BJ (cell line): ENCODE measurements around the gene RERE. TPM values are rescaled to one million over a fixed set of nuclear protein-coding genes. Genes with fewer than 3 reads are reported as not detected.
"Not testable (repeated sequence)": the region's sequence is repeated elsewhere in the genome, so short reads cannot be mapped to it uniquely, and the experiment has no call there.

Experiments used
- CTCF ChIA-PET: fragments of 350-600 bp; formaldehyde crosslinking; extraction: SDS; loops from one replicate; lab custom pipeline; 2021; ENCODE audit warnings: antibody characterized with exemption, inconsistent platforms; lab: Yijun Ruan, JAX
- POLR2A ChIA-PET: fragments of 300-600 bp; sonication (Branson Sonifier 250); formaldehyde crosslinking; extraction: SDS; loops from one replicate; lab custom pipeline; 2021; ENCODE audit warnings: antibody characterized with exemption; lab: Charles Lee
- DNase-seq: peaks from one replicate; pipeline ENCODE4 v3.0.0-alpha.2; 2011; ENCODE audit warnings: low read depth
- H3K27me3 ChIP-seq: 2 replicates; pipeline ENCODE4 v1.6.0; 2011; ENCODE audit warnings: low read length; ENCODE audit not compliant: control insufficient read depth, insufficient read depth
- H3K36me3 ChIP-seq: 2 replicates; pipeline ENCODE4 v1.5.1; 2011; ENCODE audit warnings: low read length; ENCODE audit not compliant: control insufficient read depth, insufficient read depth
- H3K4me3 ChIP-seq: 2 replicates; pipeline ENCODE4 v1.5.1; 2011; ENCODE audit warnings: low read depth, mild to moderate bottlenecking, control low read depth, low read length
- CTCF ChIP-seq: IDR thresholded peaks from 2 replicates; pipeline ENCODE4 v1.5.1; 2011; ENCODE audit warnings: low read depth, mild to moderate bottlenecking, control low read depth, inconsistent platforms, low read length, moderate library complexity; ENCODE audit not compliant: insufficient read depth
- polyA plus RNA-seq: library from polyadenylated mRNA; depleted of rRNA; stranded (reverse); fragments of >200 nt; gene quantifications from 2 replicates; pipeline ENCODE4 v1.2.3, GENCODE V29; 2011

The RERE gene
- polyA plus RNA-seq, 1 experiment, result 3.8 TPM

DNA sequence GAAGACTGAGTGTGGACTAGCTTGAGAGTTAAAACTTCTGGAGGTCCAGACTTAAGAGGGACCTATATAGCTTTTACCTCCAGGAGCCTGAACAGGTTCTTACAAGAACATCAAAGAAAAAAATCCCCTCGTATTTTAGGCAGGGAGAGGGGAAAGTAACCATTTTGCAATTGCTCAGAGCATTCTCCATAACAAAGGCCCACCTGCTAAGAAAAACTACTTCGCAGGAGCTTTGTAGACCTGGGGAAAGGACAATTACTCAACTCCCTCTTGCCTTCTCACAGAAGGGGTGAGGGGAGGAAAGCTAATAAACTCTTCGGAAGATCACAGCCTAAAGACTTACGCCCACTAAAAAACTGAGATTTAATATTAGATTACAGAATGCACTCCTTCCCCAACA is 86.3 kb downstream of the RERE start:
- H3K27me3 ChIP-seq, result no peaks in the 10 kb centered on the region
- ChIA-PET POLR2A (no interaction called here), CTCF (interaction anchor here (0.7 to 6.8 kb wide), 4 partner anchors 99 to 169 kb away, joined by 3 to 38 read pairs (median 3); no protein-coding TSS in a partner anchor)

GRCh38 chr1:8728464-8728863 is 89.0 kb downstream of the RERE start:
- Histone ChIP-seq H3K27me3 (no peaks in the 10 kb centered on the region), H3K36me3 (no peaks in the 10 kb centered on the region), H3K4me3 (no peak overlapping the region)
- no peak for DNase-seq
- POLR2A ChIA-PET, result no interaction called here
- CTCF ChIA-PET, result interaction anchor here (2.1 to 6.8 kb wide), 5 partner anchors 11 to 203 kb away, joined by 5 to 43 read pairs (median 28); no protein-coding TSS in a partner anchor
- no peak for TF ChIP-seq CTCF

More for the DNA sequence above, 86.3 kb downstream of the RERE start:
- TF ChIP-seq CTCF, result no peak
- no peak overlapping the region for H3K4me3 ChIP-seq
- no peaks in the 10 kb centered on the region for H3K36me3 ChIP-seq
- no peak for DNase-seq

DNA sequence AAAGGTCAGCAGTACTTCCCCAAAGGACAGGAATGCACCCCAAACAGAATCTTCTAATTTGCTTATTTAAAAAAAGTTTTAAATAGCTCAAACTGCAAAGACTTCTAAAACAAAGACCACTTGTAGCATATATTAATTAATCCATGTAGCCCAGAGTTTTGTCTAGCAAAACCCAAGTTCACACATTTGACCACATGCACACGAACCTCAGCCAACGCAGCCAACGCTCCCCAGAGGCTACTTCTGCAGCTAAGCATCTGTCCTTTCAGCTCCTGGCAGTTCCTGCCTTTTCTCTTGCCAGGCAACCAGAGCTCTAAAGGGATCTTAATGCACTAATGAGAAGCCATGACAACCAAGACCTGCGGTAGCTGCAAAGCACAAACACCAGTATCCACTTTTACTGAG is 89.6 kb downstream of the RERE start:
- no peaks in the 10 kb centered on the region for H3K36me3 ChIP-seq
- ChIA-PET CTCF (interaction anchor here (0.6 to 6.8 kb wide), 11 partner anchors 10 to 202 kb away, joined by 3 to 43 read pairs (median 11); no protein-coding TSS in a partner anchor), POLR2A (no interaction called here)
- no peak for TF ChIP-seq CTCF
- no peak for DNase-seq
- no peaks in the 10 kb centered on the region for H3K27me3 ChIP-seq
- H3K4me3 ChIP-seq, result no peak overlapping the region

DNA sequence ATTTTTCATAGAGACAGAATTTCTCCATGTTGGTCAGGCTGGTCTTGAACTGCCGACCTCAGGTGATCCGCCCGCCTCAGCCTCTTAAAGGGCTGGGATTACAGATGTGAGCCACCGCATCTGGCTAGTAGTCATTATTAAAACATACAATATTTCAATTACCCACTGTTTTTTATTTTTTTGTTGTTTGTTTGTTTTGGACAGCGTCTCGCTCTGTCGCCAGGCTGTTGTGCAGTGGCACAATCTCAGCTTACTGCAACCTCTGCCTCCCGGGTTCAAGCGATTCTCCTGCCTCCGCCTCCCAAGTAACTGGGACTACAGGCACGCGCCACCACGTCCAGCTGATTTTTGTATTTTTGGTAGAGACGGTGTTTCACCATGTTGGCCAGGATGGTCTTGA is 90.1 kb downstream of the RERE start:
- DNase-seq, H3K27me3 ChIP-seq, POLR2A ChIA-PET, H3K4me3 ChIP-seq, H3K36me3 ChIP-seq: not testable (repeated sequence)
- CTCF ChIA-PET, result interaction anchor here (0.6 to 6.8 kb wide), 33 partner anchors 7 to 410 kb away, joined by 3 to 43 read pairs (median 5); partner anchors contain the start of gene SLC45A1

GRCh38 chr1:8726801-8727186 is 90.6 kb downstream of the RERE start:
- DNase-seq, H3K27me3 ChIP-seq, H3K4me3 ChIP-seq, POLR2A ChIA-PET, H3K36me3 ChIP-seq: not testable (repeated sequence)
- CTCF ChIA-PET, result interaction anchor here (0.6 to 6.8 kb wide), 38 partner anchors 8 to 745 kb away, joined by 3 to 43 read pairs (median 5); partner anchors contain the start of gene SLC45A1

GRCh38 chr1:8723010-8723409 is 94.4 kb downstream of the RERE start:
- CTCF ChIA-PET, result interaction anchor here (0.9 to 1.7 kb wide), 2 partner anchors 83 to 161 kb away, joined by 3 to 7 read pairs; no protein-coding TSS in a partner anchor

More at GRCh38 chr1:8723010-8723409, 94.4 kb downstream of the RERE start:
- H3K36me3 ChIP-seq, result no peaks in the 10 kb centered on the region
- H3K4me3 ChIP-seq, result no peak overlapping the region
- POLR2A ChIA-PET, result no interaction called here
- TF ChIP-seq CTCF, result no peak
- DNase-seq, result no peak
- H3K27me3 ChIP-seq, result no peaks in the 10 kb centered on the region
